AG10803 (cell line): ENCODE results near the gene CTNNA2.

Experiments used
- DNase-seq: peaks from one replicate; pipeline ENCODE4 v3.0.0; 2010; ENCODE audit warnings: low read depth
- H3K4me3 ChIP-seq: 2 replicates; pipeline ENCODE4 v1.5.1; 2011; ENCODE audit warnings: mild to moderate bottlenecking, low read length, control low read depth
- TF ChIP-seq, protein P1 (sequence below): conservative IDR thresholded peaks from 2 replicates; pipeline ENCODE4 v1.5.1; 2011; ENCODE audit warnings: mild to moderate bottlenecking, low read length, control low read depth, inconsistent platforms

The CTNNA2 gene

DNA sequence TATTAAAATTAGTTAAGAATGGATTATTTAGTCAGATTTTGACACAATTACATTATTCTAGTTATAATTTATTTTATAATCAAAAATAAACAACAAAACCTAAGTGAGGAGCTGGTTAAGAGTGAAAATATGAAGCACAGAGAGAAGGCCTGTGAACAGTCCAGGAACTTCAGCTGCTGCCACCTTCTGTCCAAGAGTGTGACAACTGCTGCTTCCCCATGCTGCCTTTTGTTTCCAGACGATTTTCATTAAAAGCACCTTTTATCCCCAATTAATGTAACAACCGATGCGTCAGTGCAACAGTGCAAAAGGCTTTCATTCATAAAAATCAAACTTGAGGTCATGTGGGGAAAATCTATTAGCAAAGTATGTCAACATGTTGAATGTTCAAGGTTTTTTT is 363.6 kb downstream of the CTNNA2 start:
- TF ChIP-seq, protein P1, sequence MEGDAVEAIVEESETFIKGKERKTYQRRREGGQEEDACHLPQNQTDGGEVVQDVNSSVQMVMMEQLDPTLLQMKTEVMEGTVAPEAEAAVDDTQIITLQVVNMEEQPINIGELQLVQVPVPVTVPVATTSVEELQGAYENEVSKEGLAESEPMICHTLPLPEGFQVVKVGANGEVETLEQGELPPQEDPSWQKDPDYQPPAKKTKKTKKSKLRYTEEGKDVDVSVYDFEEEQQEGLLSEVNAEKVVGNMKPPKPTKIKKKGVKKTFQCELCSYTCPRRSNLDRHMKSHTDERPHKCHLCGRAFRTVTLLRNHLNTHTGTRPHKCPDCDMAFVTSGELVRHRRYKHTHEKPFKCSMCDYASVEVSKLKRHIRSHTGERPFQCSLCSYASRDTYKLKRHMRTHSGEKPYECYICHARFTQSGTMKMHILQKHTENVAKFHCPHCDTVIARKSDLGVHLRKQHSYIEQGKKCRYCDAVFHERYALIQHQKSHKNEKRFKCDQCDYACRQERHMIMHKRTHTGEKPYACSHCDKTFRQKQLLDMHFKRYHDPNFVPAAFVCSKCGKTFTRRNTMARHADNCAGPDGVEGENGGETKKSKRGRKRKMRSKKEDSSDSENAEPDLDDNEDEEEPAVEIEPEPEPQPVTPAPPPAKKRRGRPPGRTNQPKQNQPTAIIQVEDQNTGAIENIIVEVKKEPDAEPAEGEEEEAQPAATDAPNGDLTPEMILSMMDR, result peak; percentile 40
- peak; percentile 3 for DNase-seq
- no peak overlapping the region for H3K4me3 ChIP-seq

DNA sequence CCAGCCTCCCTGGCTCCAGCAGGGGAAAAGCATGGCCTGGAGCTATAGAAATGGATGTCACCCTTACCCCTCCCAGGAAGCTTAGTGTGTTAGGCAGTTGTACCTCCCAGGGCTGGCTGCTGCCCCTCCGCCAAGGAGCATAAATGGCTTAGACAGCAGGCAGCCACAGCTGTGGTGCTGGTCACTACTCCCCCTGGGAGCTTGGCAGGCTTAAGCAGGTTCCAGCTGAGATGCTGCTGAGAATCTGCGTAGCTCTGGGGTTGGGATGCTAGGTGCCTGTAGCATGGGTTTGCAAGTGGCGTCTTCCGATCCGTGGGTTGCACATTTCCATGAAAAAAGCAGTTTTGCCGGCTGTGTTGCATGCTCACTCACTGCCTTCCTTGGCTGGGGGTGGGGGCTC is 369.7 kb downstream of the CTNNA2 start:
- DNase-seq, result no peak
- TF ChIP-seq, protein P1, result no peak
- H3K4me3 ChIP-seq, result no peak overlapping the region

DNA sequence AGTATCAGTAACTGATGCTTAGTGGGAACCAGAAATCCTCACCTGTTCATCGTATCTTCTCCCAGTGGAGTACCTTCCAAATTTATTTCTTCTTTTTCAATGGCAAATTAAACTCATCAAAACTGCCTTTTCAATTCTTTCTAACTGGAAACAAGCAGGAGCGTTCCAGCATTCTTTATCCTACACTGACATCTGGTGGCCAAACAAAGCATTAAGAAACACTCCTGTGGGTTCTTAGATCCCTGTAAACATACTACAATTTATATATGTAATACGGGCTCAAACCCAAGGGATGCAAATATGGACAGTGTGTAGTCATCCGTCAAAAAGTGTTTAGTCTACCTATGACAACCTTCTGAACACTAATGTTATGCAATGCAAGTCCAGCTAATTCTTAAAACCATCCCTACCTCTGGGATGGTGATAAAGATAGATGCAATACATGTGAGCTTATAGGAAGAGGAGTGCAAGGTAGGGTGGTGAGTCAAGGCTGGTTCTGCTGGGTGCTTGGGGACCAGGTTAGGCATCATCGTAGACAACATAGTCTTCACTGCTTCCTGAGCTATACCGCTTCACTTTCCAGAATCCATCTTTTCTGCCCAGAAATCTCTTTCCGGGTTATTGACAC is 375.0 kb downstream of the CTNNA2 start:
- TF ChIP-seq, protein P1, result peak; percentile 76
- no peak overlapping the region for H3K4me3 ChIP-seq
- peak; percentile 59 for DNase-seq

DNA sequence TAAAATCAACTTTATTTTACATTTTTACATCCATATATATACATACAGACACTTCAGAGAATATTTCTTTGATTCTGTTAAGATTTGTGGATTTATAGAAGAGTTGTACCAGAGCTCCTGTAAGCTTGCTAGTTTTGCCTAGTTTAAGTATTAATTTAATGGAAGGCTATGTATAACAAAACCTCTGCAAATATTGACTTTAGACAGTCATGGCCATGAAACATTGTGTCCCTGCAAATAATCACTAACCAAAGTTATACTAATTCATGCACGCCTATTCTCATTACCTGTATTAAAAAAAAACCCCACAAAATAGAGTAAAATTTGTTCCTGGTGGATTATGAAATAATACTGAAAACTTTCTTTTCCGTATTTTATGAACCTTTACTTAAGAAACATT is 379.3 kb downstream of the CTNNA2 start:
- H3K4me3 ChIP-seq, result no peak overlapping the region
- TF ChIP-seq, protein P1, result no peak

DNA sequence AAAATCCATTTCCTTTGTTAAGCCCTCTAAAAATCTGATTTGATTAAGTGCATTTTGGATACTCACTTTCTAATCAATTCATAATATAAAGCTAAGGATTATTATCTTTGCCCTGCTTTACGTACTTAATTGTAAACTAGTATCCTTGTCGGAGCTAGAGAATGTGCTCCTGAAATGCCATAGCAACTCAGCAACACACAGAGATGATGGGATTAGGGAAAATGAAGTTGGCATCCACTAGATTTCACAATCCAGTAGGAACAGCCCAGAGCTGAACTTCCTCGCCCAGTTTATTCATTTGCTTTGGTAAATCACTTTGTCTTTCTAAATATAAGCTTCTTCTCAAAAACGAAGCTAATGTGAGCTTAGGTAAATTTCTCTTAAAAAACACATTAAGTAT is 386.3 kb downstream of the CTNNA2 start:
- TF ChIP-seq, protein P1, result no peak
- DNase-seq, result no peak
- H3K4me3 ChIP-seq, result no peak overlapping the region

More for the DNA sequence above, 379.3 kb downstream of the CTNNA2 start:
- no peak for DNase-seq

DNA sequence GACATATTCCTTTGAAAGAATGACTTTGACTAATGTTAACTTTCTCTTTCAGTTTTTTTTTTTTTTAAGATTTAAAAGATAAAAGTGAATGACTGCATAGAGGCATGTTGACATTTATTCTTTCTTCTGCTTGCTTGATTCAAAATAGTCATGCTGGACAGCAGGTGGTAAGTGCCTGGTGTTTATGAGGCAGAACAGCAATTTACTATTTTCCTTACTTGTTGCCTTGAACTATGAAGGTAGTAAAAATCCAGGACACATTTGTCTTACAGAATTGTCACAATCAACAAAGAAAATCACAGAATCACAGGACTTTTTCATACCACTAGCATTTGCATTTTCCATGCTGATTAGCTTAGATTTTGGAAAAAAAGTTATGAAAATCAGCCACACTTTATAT is 388.3 kb downstream of the CTNNA2 start:
- TF ChIP-seq, protein P1, result no peak
- no peak overlapping the region for H3K4me3 ChIP-seq

DNA sequence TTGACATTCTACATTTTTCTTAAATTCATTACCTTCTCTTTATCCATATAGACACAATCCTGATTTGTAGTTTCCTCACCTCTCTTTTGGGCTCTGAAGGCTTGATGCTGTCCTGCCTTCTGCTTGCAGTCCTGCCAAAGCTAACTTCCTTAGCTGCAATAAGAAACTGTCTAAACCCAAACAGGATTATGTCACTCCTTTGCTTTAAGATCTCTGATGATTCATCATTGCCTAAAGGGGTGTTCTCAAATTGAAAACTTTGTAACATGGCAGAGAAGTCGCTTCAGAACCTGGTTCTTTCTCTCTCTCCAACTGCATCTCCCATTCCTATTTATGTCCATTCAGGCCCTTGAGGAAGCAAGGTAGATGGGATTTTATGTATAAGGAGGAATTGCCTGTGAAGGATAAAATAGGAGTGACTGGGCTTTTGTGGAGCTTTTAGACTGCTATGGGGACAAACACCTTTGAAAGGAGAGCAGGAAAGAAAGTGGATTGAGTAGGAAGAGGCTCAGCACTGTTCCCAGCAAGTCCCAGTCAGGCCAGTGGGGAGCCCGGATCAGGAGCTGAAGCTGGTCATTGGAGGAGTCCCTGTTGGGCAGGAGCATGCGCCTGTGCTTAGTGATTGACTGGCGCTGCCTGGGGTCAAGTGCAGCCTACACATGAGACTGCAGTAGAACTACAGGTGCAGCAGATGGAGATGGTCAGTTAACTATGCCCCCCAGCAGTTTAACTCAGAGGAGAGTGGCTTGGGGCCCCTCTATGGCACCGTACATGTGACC is 390.6 kb downstream of the CTNNA2 start:
- TF ChIP-seq, protein P1, result no peak
- no peak for DNase-seq
- no peak overlapping the region for H3K4me3 ChIP-seq

More for the DNA sequence above, 388.3 kb downstream of the CTNNA2 start:
- DNase-seq, result no peak
